ENCODE measurements around the gene TMEM175.
"Not testable (repeated sequence)": the region's sequence is repeated elsewhere in the genome, so short reads cannot be mapped to it uniquely, and the experiment has no call there.

The TMEM175 gene

GRCh38 chr4:966266-967112, 34.2 kb downstream of the TMEM175 start:
- H3K4me3 ChIP-seq: no peak overlapping the region
- no peak overlapping the region for H3K27ac ChIP-seq

GRCh38 chr4:967113-968104, 35.1 kb downstream of the TMEM175 start:
- Histone ChIP-seq H3K4me3 (no peak overlapping the region), H3K27ac (no peak overlapping the region)

- no peak overlapping the region for H3K27ac ChIP-seq
- H3K4me3 ChIP-seq: no peak overlapping the region
Observed at GRCh38 chr4:968221-968620, 36.0 kb downstream of the TMEM175 start.

GRCh38 chr4:968621-969394, 36.5 kb downstream of the TMEM175 start:
- Histone ChIP-seq H3K4me3 (no peak overlapping the region), H3K27ac (no peak overlapping the region)

- H3K4me3 ChIP-seq: no peak overlapping the region
- H3K27ac ChIP-seq: no peak overlapping the region
Observed at GRCh38 chr4:970046-970745, 37.9 kb downstream of the TMEM175 start.

GRCh38 chr4:970854-971520, 38.7 kb downstream of the TMEM175 start:
- peak overlapping the region in 2 of 21 experiments; percentile 10 to 66 for H3K27ac ChIP-seq

GRCh38 chr4:971666-972500, 39.6 kb downstream of the TMEM175 start:
- Histone ChIP-seq H3K4me3 (peak overlapping the region; percentile 54 to 82 (median 72)), H3K27ac (peak overlapping the region in 9 of 21 experiments; percentile 23 to 80 (median 66))

More at GRCh38 chr4:970854-971520, 38.7 kb downstream of the TMEM175 start:
- H3K4me3 ChIP-seq: no peak overlapping the region

- peak overlapping the region in 17 of 21 experiments; percentile 10 to 80 (median 51) for H3K27ac ChIP-seq
Observed at GRCh38 chr4:972651-973424, 40.6 kb downstream of the TMEM175 start.

GRCh38 chr4:973431-974397, 41.5 kb downstream of the TMEM175 start, which contains the start of gene DGKQ:
Gene DGKQ (minus strand): TSS chr4:973569. CDS start chr4:973482, 87 bp downstream.
- Histone ChIP-seq H3K4me3 (peak within 1 kb of the TSS; percentile 54 to 82 (median 72)), H3K27ac (peak within 1 kb of the TSS in 18 of 21 experiments; percentile 2 to 80 (median 50))

More at GRCh38 chr4:972651-973424, 40.6 kb downstream of the TMEM175 start:
- peak overlapping the region; percentile 54 to 82 (median 72) for H3K4me3 ChIP-seq

GRCh38 chr4:974668-975067, 42.4 kb downstream of the TMEM175 start:
- Histone ChIP-seq H3K27ac (no peak overlapping the region), H3K4me3 (no peak overlapping the region)

GRCh38 chr4:976016-976415, 43.8 kb downstream of the TMEM175 start:
- not testable (repeated sequence) for H3K27ac ChIP-seq, H3K4me3 ChIP-seq

- Histone ChIP-seq H3K4me3 (no peak overlapping the region), H3K27ac (no peak overlapping the region)
Observed at GRCh38 chr4:978957-979701, 46.9 kb downstream of the TMEM175 start.

GRCh38 chr4:982291-982690, 50.0 kb downstream of the TMEM175 start:
- Histone ChIP-seq H3K4me3 (no peak overlapping the region), H3K27ac (no peak overlapping the region)

- no peak overlapping the region for H3K4me3 ChIP-seq
- no peak overlapping the region for H3K27ac ChIP-seq
Observed at GRCh38 chr4:982814-983213, 50.6 kb downstream of the TMEM175 start.
